Fibroblast of skin of right quadriceps (primary cell): ENCODE measurements around the gene FHOD3.
A peak's percentile ranks its signal among the peaks of the same experiment; 100 is the strongest.

Experiments
- DNase-seq: peaks from one replicate; pipeline ENCODE4 v3.0.0-alpha.2; 2013

The FHOD3 gene

DNA sequence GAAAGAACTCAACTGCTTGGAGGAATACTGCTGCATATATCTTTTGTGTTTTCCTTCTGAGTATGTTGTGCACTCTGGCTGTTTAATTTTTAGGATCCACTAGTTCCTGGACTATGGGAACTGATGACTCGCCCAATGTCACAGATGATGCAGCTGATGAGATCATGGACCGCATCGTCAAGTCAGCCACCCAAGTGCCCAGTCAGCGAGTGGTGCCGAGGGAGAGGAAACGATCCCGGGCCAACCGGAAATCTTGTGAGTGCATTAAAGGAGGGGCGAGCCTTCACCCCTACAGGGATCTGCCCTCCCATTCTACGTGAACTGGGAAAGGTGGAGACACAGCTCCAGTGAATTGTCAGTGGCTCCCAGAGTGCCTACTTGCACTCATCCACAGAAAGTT is 471.7 kb downstream of the FHOD3 start:
- no peak for DNase-seq

DNA sequence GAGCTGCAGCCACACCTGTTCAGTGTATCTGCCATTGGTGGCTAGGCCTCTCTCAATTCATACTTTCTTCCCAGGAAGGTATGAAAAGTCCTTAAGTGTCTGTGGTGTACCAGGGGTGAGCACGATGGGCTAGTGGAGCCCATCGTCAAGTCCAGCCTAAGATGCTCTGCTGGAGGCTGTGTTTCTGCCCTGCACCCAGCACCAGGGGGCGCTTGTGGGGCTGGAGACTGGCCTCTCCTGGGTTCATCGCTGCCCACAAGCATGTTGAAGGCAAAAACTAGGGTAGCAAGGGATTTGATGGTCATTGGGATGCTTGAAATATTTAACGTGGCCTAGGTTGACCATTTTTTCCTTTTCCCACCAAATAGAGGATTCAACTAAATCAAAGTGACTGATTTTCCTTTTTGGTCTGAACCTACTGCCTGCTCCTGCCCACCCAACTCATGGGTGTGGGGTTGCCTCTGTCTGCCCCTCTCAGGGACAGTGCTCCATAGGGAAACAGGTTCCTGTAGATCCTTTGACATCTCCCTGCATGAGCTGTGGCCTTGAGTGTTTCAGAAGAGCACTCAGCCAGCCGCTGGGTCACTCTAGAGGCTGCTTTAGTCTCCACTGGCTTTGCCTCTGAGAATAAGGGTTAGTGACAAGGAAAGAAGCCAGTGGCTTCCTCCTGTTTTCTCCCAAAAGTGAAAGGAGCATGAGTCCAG is 472.2 kb downstream of the FHOD3 start:
- no peak for DNase-seq

DNA sequence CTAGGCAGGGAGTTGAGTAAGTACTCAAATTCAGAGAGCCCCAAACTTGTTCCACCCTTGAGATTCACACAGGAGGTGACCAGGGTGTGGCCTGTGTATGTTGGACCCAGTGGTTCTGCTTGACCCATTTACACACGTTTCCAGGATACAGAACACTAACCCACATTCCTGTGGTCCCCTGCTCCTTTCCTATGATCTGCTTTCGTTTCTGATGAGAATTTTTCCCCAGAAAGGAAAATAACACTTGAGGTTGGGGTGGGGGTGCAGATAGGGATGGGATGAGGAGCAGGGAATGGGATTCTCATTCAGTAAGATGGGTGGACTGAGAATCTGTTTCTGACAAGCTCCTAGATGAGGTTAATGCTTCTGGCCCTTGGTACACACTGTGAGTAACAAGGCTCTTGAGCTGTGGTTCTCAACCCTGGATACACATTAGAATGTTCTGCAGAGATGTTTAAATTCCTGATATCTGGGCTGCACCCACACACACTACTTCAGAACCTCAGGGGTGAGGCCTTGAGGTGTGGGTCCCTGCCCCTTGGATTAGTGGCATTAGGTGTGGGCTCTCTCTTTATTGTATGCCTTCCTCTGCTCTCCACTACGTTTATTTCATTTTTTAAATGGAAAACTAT is 472.9 kb downstream of the FHOD3 start:
- DNase-seq: no peak

DNA sequence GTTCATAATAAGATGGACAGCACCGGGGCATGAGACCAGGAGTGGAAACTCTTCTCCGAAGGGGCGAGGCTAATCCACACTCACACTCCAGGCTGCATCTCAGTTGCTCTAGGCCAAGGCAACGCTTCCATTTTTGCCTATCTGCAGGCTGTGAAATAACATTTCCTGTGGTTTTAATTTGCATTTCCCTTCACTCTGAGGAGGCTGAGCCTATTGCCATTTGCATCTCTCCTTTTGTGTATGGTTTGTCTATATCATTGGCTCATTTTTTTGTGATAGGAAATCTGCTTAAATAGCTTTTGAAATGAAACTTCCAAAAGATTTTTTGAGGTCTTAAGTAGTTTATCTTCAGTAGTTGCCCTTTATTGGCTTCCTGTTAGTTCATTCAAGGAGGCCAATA is 473.7 kb downstream of the FHOD3 start:
- DNase-seq: no peak

DNA sequence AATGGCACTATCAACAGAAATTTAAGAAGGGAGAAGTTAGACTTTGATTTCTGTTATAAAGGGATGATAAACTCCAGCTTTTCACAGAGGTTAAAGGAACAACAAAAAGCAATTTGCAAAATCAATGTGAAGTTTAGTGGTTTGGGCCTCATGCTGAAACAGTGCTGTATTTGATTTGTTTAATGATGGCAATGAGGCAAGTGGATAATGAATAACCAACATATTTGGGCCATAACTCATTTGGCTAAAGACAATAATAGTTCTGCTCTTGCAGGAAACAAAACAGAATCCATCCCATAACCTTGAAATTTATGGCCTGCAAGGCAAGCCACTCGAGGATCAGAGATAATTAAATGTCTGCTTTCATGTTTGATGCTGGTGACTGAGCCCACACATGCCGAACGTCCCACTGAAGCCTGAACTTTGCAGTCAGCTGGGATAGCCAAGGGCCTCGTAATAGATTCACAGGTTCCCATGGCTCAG is 474.8 kb downstream of the FHOD3 start:
- DNase-seq: peak; percentile 66

DNA sequence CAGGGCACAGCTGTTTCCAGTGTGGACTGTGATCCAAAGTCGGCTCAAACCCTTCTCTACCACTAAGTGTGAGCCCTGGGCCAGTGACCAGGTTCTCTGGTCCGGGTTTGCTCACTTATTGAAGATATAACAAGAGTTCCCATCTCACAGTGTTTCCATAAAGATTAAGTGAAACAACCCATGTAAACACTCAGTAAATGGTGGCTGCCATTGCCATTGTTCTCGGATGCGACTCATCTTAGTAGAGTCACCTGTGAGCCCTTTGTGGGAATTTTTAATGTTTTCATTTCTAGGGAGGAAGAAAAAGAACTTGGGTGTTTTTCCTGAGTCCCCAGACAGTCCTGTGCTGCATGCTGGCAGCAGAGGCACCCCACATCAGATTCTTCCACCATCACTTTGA is 477.9 kb downstream of the FHOD3 start:
- no peak for DNase-seq

DNA sequence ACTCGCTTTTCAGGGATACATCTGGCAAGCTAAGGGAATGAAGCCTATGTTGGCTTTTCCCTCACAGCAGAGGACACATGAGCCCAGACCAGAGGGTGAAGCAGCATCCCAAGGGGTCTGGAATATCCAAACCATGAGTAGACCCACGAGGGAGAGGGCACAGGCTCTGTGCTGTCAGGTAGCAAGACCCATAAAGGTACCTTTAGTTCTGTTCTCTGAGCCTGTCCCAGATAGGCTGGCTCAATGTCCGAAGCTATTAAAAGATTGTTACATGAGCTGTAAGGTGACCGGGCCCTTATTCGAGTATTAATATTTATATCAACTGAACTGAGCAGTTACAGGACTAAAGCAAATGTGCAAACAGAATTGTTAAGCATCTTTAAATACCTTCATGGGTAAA is 479.1 kb downstream of the FHOD3 start:
- no peak for DNase-seq

DNA sequence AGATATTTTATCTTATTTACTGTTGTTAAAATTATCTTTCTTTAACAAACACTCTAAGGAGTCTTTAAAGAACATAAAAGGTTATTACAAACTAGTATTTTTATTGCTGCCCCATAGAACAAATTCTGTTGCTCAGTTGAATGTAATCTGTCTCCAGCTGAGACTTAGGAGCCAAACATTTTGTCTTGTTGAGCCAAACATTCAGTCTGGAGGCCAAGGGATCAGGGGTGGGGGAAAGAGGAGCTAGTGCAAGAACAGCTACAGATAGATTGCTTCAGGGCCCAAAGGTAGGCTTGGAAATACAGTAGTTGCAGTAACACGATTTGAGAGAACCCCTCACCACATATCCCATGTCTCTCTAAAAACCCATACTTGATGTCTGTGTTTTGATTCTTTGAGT is 480.1 kb downstream of the FHOD3 start:
- no peak for DNase-seq

DNA sequence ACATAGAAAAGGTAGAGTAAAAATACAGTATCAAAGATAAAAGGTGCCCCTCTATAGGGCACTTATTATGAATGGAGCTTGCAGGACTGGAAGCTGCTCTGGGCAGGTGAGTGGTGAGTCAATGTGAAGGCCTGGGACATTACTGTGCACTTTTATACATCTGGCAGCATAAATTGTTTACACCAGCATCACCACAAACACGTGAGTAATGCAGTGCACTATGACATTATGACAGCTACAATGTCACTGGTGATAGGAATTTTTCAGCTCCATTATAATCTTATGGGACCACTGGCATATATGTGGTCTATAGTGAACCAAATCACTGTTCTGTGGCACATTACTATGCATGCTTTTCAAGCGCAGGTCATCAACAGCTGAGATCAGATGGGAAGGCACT is 483.2 kb downstream of the FHOD3 start:
- DNase-seq: peak; percentile 33

DNA sequence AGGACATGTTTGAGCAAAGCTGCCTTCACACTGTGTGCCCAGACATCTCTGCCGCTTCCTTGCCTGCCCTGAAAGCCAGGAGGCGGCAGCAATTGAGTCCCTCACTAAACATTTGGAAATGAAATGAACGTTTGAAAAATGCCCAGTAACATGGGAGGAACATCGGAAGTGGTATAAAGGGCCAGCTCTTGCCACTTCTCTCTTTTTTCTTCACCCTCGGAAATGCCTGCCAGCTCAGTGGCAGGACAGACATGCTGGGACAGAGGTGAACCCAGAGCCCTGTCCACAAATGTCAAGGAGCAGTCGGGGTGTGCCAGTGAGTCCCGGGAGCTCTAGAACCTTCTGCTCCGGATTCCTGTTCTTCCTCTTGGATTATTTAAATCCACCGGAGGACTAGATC is 485.2 kb downstream of the FHOD3 start:
- DNase-seq: no peak

DNA sequence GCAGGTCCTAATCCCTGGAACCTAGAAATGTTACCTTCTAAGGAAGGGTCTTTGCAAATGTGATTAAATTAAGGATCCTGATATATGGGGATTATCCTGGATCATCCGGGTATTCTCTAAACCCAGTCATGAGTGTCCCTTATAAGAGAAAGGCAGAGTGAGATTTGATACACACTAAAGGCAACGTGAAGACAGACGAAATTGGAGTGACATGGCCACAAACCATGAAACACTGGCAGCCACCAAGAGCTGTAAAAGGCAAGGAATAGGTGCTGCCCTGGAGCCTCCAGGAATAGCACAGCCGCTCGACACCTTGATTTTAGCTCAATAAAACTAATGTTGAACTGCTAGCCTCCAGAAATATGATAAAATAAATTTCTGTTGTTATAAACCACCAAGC is 486.3 kb downstream of the FHOD3 start:
- no peak for DNase-seq

DNA sequence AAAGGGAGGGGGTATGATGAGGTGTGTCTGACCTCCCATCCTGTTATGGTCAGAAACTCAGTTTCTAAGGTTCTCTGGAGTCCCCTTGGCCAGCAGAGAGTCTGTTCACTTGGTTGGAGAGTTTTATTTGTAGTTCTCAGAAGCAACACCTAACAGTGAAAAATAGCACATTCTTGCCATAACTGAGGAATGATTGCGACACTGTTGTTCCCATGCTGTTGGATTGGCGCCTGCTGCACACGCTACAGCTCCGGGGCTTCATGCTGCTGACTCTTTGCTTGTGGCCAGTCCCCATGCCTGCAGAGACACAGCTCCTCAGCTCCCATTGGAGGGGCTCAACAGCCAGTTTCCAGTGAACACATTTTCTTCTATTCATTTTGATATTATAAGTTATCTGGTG is 489.2 kb downstream of the FHOD3 start:
- DNase-seq: peak; percentile 83

DNA sequence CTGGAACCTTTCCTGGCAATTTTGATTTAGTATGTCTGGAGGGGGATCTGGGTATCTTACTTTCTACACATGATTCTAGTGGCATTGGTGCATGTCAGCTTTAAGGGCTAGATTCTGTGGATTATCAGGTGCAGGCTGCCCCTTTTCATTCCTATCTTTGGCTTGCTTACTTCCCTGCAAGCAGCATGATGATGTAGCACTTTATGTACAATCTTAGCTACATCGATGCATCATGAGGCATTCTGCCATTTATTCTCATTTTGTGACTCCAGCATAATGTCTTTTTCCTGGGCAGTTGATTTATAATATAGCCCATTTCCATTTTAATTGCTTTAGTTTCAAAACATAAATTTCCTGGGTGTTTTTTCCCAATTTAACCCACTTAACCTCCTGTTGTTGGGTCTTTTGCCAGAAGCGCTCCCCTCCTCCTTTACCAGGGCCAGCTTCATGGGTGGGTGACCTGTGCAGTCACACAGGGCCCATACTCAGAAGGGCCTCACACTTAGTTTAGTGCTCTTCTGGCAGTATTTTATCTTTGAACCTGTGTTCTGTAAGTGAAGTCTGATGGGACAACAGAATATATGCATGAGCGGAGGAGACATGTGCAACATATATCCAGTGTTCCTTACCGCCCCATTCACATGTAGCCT is 495.2 kb downstream of the FHOD3 start:
- DNase-seq: no peak

DNA sequence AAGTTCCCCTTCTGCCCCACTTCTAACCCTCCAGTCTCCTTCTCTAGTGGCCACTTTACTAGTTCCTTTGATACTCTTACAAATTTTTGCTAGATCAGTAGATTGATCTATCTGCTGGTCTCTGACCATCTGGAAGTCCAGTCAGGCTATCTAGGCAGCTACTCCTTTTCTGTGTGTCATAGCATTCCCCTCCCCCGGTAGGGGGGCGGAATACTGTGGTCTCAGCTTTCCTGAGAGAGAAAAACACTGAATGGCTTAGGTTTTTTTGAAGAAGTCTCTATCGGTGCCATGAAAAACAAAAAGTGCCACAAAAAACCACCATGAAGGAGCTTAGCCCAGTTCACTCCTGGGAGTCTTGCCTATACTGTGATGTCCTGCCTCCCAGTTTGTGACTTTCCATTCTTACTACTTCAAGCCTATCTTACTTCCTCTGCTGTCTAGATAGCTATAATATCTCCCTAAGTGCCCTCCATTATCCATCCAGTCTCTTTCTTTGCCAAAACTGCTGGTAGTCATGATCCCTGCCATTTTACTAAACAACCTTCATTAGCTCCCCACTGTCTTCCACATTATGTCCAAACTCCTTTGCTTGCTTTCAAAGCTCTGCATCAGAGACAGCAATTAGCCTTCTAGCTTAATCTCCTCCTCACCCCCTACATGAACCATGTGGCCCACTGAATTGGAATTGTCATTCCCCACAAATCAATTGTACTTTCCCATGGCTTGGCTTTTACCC is 501.4 kb downstream of the FHOD3 start:
- DNase-seq: no peak

DNA sequence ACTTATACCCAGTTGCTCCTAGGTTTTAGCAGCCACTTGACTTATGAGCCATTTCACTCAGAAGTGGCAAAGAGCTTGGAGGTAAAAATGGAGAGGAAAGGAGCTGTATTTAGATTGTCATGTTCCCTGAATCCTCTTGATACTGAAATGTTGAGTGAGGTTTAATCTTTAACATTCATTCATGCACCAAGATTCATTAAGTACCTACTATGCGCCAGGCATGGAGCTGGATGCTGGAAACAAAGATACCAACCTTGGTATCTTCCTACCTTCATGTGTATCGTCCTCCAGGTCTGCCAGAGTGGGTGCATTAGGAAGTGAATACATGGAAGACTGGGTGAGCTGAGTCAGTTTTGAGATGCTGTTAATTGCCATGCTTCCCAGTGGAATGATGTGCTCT is 507.6 kb downstream of the FHOD3 start:
- DNase-seq: no peak

DNA sequence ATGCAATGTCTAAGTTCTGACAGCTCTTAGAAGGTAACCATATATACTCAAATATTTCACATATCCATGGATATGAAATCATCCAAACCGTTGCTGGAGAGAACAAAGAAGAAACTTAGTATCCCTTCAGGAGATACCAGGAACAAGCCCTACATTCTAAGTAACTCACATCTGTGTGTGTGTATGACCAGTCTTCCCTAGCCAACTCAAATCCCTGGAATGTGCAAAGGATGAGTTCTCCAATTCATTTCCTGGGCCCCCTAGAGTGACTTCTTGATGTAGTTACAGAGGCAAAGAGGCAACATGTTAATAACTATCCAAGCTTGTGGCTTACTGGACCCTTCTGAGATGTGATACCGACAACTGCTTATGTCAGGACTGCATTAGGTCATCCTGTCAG is 511.2 kb downstream of the FHOD3 start:
- peak; percentile 91 for DNase-seq

DNA sequence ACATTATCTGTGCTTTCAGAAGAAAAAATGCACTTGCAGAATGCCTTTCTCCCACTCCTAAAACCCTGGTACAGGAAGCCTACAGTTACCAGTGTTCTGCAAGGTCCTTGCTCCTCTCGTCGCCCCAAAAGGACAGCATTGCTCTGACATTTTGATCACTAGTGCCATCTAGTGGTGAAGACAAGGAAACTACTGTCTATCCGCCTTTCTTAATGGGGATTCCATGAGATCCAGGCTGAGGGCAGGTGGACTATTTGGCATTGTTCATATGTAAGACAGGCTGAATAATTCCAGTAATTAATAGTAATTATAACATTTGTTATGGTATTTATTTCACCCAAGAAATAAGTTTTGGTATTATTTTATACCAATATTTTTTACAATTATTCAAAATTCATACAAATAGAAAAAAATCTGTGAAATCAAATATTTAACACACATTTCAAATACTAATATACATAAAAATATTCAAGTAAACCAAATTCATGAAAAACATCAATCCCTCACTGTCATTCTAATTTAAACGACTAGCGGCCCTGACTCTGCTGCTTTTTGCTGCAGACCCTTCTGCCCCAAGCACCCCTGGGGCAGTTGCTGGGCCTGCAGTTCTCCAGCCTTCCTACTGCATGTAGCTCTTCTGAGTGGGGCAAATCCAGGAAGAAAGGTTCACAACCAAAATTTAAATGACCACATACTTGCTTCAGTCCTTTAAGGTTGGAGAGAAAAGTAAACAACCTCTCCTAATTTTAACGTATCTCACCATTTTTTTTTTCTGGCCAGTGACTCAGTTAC is 512.3 kb downstream of the FHOD3 start:
- DNase-seq: peak; percentile 75

DNA sequence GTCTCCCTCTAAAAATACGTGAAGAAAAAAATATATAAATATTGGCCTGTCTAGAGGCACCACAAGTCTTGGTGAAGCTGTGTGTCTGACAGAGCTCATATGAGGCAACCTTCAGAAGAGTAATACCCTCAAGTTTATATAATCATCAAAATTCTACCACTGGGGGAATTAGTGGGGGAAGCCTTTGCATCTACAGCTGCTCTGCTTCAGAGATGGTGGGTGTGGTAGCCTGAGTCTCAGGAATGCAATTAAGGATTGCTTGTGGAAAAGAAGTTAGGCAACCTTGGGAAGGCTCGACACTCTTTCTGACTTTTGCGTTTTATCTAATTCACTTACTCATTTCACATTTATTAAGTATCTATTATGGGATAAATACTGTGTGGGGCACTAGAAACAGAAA is 513.9 kb downstream of the FHOD3 start:
- DNase-seq: peak; percentile 63

DNA sequence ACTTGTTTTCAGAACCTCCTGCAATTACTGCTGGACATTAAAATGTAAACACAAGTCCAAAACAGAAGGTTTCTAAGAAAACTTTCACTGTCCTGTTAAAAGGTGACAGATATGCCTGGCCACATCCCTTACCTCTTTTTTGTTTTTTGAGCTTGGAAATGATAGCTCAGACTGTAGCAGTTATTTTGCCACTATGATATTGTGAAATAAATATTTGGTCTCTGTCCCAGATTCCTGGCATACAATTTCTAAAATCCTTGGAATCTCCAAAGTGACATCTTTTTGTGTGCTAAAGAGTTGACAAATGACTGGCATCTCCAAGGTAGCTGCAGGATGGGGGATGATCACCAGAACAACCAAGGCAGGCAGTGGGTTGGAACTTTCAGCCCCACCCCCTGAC is 514.4 kb downstream of the FHOD3 start:
- peak; percentile 34 for DNase-seq

DNA sequence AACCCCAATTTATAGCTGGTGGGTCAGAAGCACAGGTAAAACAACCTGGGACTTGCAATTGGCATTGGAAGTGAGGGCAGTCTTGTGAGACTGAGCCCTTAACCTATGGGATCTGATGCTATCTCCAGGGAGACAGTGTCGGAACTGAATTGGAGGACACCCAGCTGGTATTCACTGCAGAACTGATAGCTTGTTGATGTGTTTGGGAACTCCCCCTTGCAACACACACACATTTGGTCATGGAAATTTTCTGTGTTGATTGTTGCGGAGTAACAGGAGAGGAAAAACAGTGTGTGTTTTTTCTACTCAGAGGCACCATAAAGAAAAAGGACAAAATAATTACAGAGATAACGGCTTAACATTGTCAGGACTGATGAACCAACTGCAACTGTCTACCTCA is 515.2 kb downstream of the FHOD3 start:
- no peak for DNase-seq

DNA sequence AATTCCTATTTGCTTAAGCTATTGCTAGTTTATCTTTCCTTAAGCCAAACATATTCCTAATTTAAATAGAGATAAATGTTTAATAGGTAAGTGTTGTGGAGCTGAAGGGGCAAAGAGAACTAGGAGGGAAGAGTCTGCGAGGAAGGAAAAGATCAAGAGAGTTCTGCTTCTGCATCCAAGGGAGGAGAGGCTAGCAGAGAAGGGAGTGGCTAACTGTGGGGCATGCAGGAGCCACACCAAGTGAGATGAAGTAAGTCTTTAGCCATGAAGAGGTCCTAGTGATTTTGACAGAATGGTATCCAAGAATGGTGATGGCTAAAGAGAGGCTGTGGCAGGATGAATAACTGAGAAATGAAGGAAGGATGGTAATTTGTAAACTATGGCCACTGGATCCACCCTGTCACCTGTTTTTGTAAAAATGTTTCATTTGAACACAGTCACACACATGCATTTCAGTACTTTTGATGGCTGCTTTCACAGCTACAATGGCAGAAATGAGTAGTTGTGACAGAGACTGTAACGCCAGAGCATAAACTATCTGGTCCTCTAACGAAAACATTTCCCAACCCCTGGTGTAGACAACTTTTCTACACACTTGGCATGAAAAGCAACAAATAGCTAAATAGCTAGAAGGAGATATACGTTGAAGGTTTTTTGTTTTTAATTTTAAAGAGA is 515.7 kb downstream of the FHOD3 start:
- DNase-seq: no peak

DNA sequence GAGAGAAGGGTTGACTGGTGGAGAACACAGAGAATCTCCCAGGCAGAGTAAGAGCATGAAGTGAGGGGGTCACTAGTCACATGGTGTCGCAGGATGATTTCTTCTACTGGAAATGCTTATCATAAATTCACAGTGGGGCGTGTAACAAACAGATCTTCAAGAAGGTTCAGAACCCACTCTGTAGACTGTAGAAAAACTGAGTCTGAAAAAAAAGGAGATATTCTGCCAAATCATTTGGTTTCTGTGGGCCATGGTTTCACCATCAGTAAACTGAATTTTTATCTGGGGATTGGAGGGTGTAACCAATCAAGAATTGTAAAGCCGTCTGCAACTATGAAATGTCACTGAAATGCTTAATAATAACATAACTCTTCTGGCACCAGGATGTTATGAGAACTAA is 516.3 kb downstream of the FHOD3 start:
- DNase-seq: no peak
